GM19023 (cell line): ENCODE results near the gene CHST15.

ENCODE experiments used
- ATAC-seq: cut with Tn5 transposase; IDR thresholded peaks from one replicate; pipeline ENCODE4 v1.9.1; 2021; ENCODE audit warnings: mild to moderate bottlenecking, moderate library complexity; ENCODE audit not compliant: unreplicated experiment

CHST15 gene

GRCh38 chr10:124083047-124083739 is 10.2 kb downstream of the CHST15 start:
- ATAC-seq: no peak

- no peak for ATAC-seq
Measured at GRCh38 chr10:124082555-124082954, 10.8 kb downstream of the CHST15 start.

- no peak for ATAC-seq
Measured at GRCh38 chr10:124081547-124082140, 11.8 kb downstream of the CHST15 start.

GRCh38 chr10:124079864-124080263 is 13.5 kb downstream of the CHST15 start:
- no peak for ATAC-seq

- ATAC-seq: no peak
Measured at GRCh38 chr10:124078714-124079113, 14.7 kb downstream of the CHST15 start.

- no peak for ATAC-seq
Measured at GRCh38 chr10:124078028-124078427, 15.4 kb downstream of the CHST15 start.

- no peak for ATAC-seq
Measured at GRCh38 chr10:124077208-124077993, 16.0 kb downstream of the CHST15 start.

- ATAC-seq: no peak
Measured at GRCh38 chr10:124076148-124076733, 17.2 kb downstream of the CHST15 start.

GRCh38 chr10:124075231-124075955 is 18.0 kb downstream of the CHST15 start:
- ATAC-seq: no peak

- no peak for ATAC-seq
Measured at GRCh38 chr10:124074501-124075109, 18.8 kb downstream of the CHST15 start.

GRCh38 chr10:124073978-124074377 is 19.4 kb downstream of the CHST15 start:
- no peak for ATAC-seq

GRCh38 chr10:124072541-124072940 is 20.9 kb downstream of the CHST15 start:
- no peak for ATAC-seq

GRCh38 chr10:124072106-124072505 is 21.3 kb downstream of the CHST15 start:
- no peak for ATAC-seq

- no peak for ATAC-seq
Measured at GRCh38 chr10:124071141-124071540, 22.3 kb downstream of the CHST15 start.

- ATAC-seq: no peak
Measured at GRCh38 chr10:124070666-124071065, 22.7 kb downstream of the CHST15 start.

GRCh38 chr10:124069341-124070264 is 23.8 kb downstream of the CHST15 start:
- ATAC-seq: no peak

- no peak for ATAC-seq
Measured at GRCh38 chr10:124068929-124069328, 24.5 kb downstream of the CHST15 start.

- no peak for ATAC-seq
Measured at GRCh38 chr10:124067825-124068400, 25.5 kb downstream of the CHST15 start.
